ENCODE results near the gene IFRD2.

DNA sequence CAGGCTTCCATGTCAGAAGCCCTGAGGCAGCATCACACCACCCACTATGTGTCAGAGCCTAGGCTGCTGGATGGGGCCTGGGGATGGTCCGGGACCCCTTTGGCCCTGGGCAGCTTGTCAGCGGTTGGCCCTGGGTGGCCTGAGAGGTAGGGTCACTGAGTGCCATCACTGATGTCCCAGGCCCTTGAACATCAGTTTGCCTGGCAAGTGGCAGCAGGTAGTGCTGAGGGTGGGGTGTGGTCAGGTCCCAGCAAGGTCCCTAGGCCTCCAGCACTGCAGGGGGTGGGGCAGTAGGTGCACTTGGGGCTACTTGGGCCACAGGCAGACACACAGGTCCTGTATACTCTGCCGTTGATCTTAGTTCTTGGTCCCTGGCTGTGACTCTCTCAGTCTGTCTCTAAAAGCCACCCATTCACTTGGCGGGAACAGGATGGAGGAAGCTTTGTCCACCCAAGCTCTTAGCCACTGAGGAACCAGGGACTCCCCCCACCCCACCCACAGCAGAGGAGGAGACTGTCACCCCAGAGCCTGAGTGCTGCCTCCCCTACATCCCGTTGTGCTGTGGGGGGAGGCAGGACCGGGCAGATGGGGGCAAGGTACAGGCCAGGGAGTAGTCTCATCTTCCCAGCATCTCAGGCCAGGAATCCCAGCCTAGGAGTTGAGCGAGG, 50.4 kb downstream of the IFRD2 start:
- TF ChIP-seq CTCF (conservative IDR thresholded peaks at IDR 0.05; ENCODE audit: low read depth, low read length) = no peak
- TF ChIP-seq EZH2 (IDR thresholded peaks at IDR 0.05; ENCODE audit: low read length, unreplicated experiment) = no peak
